Muscle of leg (tissue), 11 donors: ENCODE measurements around the gene PIAS3. TPM values are rescaled to one million over a fixed set of nuclear protein-coding genes. Genes with fewer than 3 reads are reported as not detected.

Experiments
- DNase-seq: peaks from one replicate; pipeline ENCODE4 v3.0.0; 2013
- H3K27ac ChIP-seq: one replicate; pipeline ENCODE4 v1.5.1; 2013; ENCODE audit warnings: mild to moderate bottlenecking, low read length, control low read depth
- H3K27me3 ChIP-seq: one replicate; pipeline ENCODE4 v1.6.1; 2013; ENCODE audit warnings: low read length; ENCODE audit not compliant: control insufficient read depth, insufficient read depth
- H3K36me3 ChIP-seq: one replicate; pipeline ENCODE4 v1.6.1; 2013; ENCODE audit warnings: low read length; ENCODE audit not compliant: control insufficient read depth, insufficient read depth
- H3K4me1 ChIP-seq: one replicate; pipeline ENCODE4 v1.6.1; 2013; ENCODE audit warnings: low read length; ENCODE audit not compliant: control insufficient read depth, insufficient read depth
- H3K4me3 ChIP-seq: one replicate; pipeline ENCODE4 v1.5.1; 2013; ENCODE audit warnings: low read length, control low read depth
- H3K9me3 ChIP-seq: replicated peaks from 2 replicates; pipeline ENCODE4 v1.6.1; 2013; ENCODE audit warnings: low read depth, low read length; ENCODE audit not compliant: control insufficient read depth
- WGBS: methylation state at CpG from one replicate; pipeline ENCODE4 v1.1.5; 2013; ENCODE audit warnings: missing lambda C conversion rate; ENCODE audit not compliant: insufficient coverage; 5-methylcytosine and 5-hydroxymethylcytosine counted together
- polyA plus RNA-seq, 8 donors: library from polyadenylated mRNA; unstranded; fragments of 120-200 nt; gene quantifications; one replicate each; pipeline versions ENCODE4 v1.2.1 to v1.2.3, GENCODE V29; 2013; ENCODE audit warnings: inconsistent platforms in 1 of 8, low replicate concordance in 1 of 8; ENCODE audit not compliant: insufficient read length in 8 of 8, insufficient read depth in 1 of 8
- total RNA-seq: library from RNA; stranded (reverse); fragments of 120-200 nt; gene quantifications from one replicate; pipeline ENCODE4 v1.2.4, GENCODE V29; 2013

Gene PIAS3
- total and polyA plus RNA-seq, 9 donors: 20.8 to 63.8 (median 46.7) TPM

DNA sequence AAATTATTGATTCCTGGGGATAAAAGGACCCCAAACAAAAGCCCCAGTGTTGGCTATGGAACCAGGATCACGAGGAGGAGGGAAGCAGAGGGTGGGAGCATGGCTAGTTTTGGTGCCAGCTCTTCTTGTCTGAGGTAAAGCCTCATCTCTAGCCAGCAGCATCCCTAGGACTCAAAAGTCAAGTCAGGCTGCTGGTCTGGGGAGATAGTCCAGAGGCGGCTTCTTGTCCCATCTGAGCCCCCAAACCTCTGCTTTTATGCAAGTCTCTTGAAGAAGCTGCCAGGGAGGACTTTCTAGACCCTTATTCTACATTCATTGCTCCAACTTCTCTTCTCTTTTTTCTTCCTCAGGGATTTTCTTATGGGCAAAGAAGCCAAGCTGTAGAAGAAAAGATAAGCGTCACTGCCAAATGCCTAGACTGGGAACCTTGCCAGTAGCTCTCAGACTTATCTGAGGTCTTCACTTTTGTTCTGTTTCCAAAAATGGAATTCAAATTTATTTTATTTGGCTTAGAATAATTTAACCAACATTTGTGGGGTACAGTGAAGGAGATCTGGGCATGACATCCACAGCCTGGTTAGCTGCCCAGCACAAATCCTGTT, 33.7 kb upstream of the PIAS3 start:
- 28% methylated on average over 2 of the region's 3 CpGs for WGBS

DNA sequence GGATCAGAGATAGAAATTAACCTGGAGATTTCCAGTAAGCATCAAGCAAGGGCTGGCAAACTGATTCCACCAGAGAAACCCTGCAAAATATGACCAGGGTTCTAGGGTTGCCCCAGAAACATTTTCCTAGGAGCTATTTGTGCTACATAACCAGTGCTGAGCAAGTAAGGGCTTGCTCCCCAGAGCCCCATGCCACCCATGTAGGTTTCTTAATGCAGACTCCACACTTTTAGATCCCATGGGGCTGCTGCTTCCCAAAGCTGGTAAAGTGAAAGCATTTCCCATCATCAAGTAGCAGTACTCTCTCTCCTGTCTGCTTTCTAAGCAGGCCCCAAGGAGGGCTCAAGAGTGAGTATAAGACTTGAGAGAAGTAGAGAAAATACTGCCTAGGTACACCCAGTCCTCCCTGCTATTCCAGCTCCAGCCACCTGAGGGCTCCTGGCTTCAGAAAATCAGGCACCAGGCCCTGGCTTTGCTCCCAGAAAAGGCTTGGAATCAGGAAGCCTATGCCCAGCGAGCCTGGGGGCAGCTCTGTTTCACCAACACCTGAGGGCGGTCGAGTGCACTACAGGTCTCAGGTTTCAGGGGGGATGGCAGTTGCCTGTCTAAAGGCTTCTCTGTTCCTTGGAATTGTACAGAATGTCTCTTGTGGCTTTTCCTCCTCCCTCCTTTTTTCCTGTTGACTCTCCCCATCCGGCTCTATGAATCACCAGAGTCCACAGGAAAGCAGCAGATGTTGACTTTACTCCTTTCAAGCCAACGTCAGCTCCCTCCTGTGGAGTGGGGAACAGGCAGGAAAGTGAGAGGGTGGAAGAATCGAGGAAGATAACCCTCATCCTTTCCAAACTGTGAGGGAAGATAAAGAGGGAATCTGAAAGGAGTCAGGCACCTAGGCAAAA, 33.0 kb upstream of the PIAS3 start:
- WGBS: 0% methylated on average over 2 of the region's 6 CpGs
- Histone ChIP-seq H3K27me3 (no peaks in the 10 kb centered on the region), H3K36me3 (no peaks in the 10 kb centered on the region), H3K4me3 (peak overlapping the region; percentile 28), H3K9me3 (no peaks in the 10 kb centered on the region), H3K4me1 (peaks cover 20% of the 10 kb centered on the region), H3K27ac (peak overlapping the region; percentile 88)
- peak; percentile 97 for DNase-seq

More for the DNA sequence above, 33.7 kb upstream of the PIAS3 start:
- H3K4me1 ChIP-seq: peaks cover 20% of the 10 kb centered on the region
- H3K4me3 ChIP-seq: no peak overlapping the region
- H3K27me3 ChIP-seq: no peaks in the 10 kb centered on the region
- peak; percentile 31 for DNase-seq
- no peaks in the 10 kb centered on the region for H3K9me3 ChIP-seq
- peak overlapping the region; percentile 88 for H3K27ac ChIP-seq
- no peaks in the 10 kb centered on the region for H3K36me3 ChIP-seq

GRCh38 chr1:145891143-145891542, 32.3 kb upstream of the PIAS3 start:
- H3K36me3 ChIP-seq: no peaks in the 10 kb centered on the region
- no peak overlapping the region for H3K27ac ChIP-seq
- no CpG with 5 or more reads among the region's 1 CpG for WGBS
- no peaks in the 10 kb centered on the region for H3K9me3 ChIP-seq
- DNase-seq: no peak
- no peak overlapping the region for H3K4me3 ChIP-seq
- peaks cover 23% of the 10 kb centered on the region for H3K4me1 ChIP-seq
- H3K27me3 ChIP-seq: no peaks in the 10 kb centered on the region

- DNase-seq: no peak
- Histone ChIP-seq H3K4me1 (peaks cover 29% of the 10 kb centered on the region), H3K4me3 (no peak overlapping the region), H3K27ac (no peak overlapping the region), H3K36me3 (no peaks in the 10 kb centered on the region), H3K9me3 (no peaks in the 10 kb centered on the region), H3K27me3 (peaks cover 10% of the 10 kb centered on the region)
- 74% methylated on average over 2 of the region's 3 CpGs for WGBS
Observed at GRCh38 chr1:145889722-145890121, 30.8 kb upstream of the PIAS3 start.

- no peak for DNase-seq
- WGBS: 50% methylated on average over 1 of the region's 5 CpGs
- peaks cover 24% of the 10 kb centered on the region for H3K4me1 ChIP-seq
- peaks cover 14% of the 10 kb centered on the region for H3K27me3 ChIP-seq
- no peaks in the 10 kb centered on the region for H3K9me3 ChIP-seq
- H3K4me3 ChIP-seq: no peak overlapping the region
- no peaks in the 10 kb centered on the region for H3K36me3 ChIP-seq
- no peak overlapping the region for H3K27ac ChIP-seq
Observed at GRCh38 chr1:145887631-145888030, 28.8 kb upstream of the PIAS3 start.

GRCh38 chr1:145886816-145887215, 27.9 kb upstream of the PIAS3 start:
- peaks cover 14% of the 10 kb centered on the region for H3K27me3 ChIP-seq
- no peaks in the 10 kb centered on the region for H3K36me3 ChIP-seq
- peak; percentile 77 for DNase-seq
- no peaks in the 10 kb centered on the region for H3K9me3 ChIP-seq
- 14% methylated on average over 4 of the region's 8 CpGs for WGBS
- peaks cover 16% of the 10 kb centered on the region for H3K4me1 ChIP-seq
- peak overlapping the region; percentile 35 for H3K27ac ChIP-seq
- no peak overlapping the region for H3K4me3 ChIP-seq

DNA sequence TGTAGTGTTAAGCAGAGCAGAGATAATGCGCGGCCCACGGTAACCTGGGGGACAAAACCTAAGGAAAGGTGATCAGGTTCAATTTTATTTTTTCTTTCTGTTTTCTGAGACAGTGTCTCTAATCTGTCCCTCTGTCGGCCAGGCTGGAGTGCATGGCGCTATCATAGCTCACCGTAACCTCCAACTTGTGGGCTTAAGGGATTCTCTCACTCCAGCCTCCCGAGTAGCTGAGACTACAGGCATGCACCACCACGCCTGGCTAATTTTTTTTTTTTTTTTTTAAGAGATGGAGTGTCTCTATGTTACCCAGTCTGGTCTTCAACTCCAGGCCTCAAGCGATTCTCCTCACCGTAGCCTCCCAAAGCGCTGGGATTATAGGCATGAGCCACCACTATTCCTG, 27.5 kb upstream of the PIAS3 start:
- Histone ChIP-seq H3K4me3 (peak overlapping the region; percentile 52), H3K4me1 (peaks cover 13% of the 10 kb centered on the region), H3K27ac (peak overlapping the region; percentile 35), H3K27me3 (peaks cover 14% of the 10 kb centered on the region), H3K36me3 (no peaks in the 10 kb centered on the region), H3K9me3 (no peaks in the 10 kb centered on the region)
- no peak for DNase-seq
- WGBS: 31% methylated on average over 6 of the region's 11 CpGs

DNA sequence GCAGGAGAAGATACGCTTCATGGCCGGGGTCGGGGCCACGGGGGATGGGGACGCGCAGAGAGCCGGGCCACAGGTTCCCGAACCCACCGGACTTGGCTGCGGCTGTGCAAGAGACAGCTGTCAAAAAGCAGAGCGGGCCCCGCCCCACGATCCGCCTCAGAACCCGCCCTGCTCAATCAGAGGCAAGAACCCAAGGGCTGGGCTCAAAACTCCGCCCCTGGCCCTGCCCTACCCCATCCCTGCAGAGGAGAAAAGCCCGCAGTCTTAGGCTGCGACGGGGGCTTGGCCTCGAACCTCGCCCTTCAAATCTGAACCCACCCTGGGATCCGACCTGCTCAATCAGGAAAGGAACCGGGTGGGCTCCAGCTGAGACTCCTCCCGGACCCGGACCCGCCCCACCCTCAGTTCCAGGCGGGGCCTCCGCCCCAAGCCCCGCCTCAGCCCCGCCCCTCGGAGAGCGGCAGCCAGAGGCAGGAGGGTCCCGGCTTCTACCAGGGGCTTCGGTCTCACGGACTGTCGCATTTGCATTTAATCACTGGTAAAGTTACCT, 26.9 kb upstream of the PIAS3 start, which contains the start of gene ANKRD35:
ANKRD35 (minus strand) TSS at position 129 of the 550 bp plus-strand sequence; CDS start at position 21, 108 bp downstream.
- Histone ChIP-seq H3K4me3 (peak within 1 kb of the TSS; percentile 52), H3K36me3 (no peaks in the 10 kb centered on the region), H3K9me3 (no peaks in the 10 kb centered on the region), H3K27ac (peak within 1 kb of the TSS; percentile 35), H3K4me1 (peaks cover 8% of the 10 kb centered on the region), H3K27me3 (peaks cover 14% of the 10 kb centered on the region)
- peak; percentile 84 for DNase-seq
- WGBS: under 1% methylated on average over 25 of the region's 36 CpGs

GRCh38 chr1:145884675-145885074, 25.8 kb upstream of the PIAS3 start:
- Histone ChIP-seq H3K4me1 (peaks cover 8% of the 10 kb centered on the region), H3K9me3 (no peaks in the 10 kb centered on the region), H3K4me3 (no peak overlapping the region), H3K27ac (no peak overlapping the region), H3K27me3 (peaks cover 14% of the 10 kb centered on the region), H3K36me3 (no peaks in the 10 kb centered on the region)
- 82% methylated on average over 1 of the region's 1 CpG for WGBS
- no peak for DNase-seq

DNA sequence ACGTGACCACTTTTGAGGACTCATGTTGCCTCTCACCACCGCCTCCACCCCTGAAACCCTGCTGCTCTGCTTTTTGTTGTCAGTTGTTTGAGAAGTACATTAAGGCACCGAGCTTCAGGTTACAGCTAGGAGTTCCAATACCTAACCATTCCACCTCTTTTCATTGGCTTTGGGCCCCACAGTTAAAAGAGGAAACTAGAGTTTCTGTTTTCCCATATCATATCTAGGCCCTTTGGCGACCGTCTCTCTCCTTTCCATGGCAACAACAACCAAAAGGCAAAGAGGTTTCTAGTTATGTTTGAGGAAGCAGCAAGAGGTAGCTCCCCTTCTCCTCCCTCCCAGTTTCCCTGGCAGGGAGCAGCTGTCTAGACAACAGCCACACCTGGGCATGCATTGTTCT, 20.9 kb upstream of the PIAS3 start:
- Histone ChIP-seq H3K36me3 (no peaks in the 10 kb centered on the region), H3K27me3 (peaks cover 14% of the 10 kb centered on the region), H3K4me3 (no peak overlapping the region), H3K4me1 (no peaks in the 10 kb centered on the region), H3K27ac (no peak overlapping the region), H3K9me3 (no peaks in the 10 kb centered on the region)
- WGBS: 30% methylated on average over 2 of the region's 5 CpGs
- DNase-seq: no peak
